GM10266 (cell line): ENCODE results near the gene LYPD3.

Experiments used
- DNase-seq: peaks from one replicate; pipeline ENCODE4 v3.0.0; 2012; ENCODE audit errors: extremely low spot score
- TF ChIP-seq, protein P1 (sequence below): IDR thresholded peaks from 2 replicates; pipeline ENCODE4 v1.5.1; 2012; ENCODE audit warnings: mild to moderate bottlenecking, low read depth; ENCODE audit not compliant: control insufficient read depth, insufficient read depth; ENCODE audit errors: missing control alignments

LYPD3 gene

DNA sequence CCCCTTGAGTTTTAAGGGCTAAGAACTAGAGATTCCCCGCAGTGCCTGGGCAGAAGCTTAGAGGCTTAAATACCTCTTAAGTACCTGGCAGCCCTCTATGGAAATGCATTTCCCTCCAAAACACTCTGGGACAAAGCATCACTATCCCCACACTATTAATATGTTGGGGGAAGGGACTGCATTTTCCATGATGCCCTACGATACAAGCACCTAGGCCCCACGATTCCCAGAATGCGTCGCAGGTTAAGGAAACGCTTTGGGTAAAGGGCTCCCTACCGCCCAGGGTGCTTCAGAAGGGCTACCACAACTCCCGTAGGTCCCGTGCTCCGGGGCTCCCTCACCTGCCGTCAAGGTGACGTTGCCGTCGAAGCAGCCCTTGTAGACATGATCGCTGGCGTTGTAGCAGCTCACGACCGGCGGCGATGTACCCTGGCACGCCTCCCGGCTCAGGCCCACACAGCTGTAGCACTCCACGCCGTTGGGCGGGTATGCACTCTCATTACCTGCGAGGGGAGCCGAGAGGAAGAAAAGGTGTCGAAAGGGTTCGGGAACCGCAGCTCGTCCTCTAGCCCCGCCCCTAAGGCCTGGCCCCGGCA lies 2.5 kb downstream of the LYPD3 start:
- TF ChIP-seq, protein P1, sequence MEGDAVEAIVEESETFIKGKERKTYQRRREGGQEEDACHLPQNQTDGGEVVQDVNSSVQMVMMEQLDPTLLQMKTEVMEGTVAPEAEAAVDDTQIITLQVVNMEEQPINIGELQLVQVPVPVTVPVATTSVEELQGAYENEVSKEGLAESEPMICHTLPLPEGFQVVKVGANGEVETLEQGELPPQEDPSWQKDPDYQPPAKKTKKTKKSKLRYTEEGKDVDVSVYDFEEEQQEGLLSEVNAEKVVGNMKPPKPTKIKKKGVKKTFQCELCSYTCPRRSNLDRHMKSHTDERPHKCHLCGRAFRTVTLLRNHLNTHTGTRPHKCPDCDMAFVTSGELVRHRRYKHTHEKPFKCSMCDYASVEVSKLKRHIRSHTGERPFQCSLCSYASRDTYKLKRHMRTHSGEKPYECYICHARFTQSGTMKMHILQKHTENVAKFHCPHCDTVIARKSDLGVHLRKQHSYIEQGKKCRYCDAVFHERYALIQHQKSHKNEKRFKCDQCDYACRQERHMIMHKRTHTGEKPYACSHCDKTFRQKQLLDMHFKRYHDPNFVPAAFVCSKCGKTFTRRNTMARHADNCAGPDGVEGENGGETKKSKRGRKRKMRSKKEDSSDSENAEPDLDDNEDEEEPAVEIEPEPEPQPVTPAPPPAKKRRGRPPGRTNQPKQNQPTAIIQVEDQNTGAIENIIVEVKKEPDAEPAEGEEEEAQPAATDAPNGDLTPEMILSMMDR, result no peak
- DNase-seq, result no peak

DNA sequence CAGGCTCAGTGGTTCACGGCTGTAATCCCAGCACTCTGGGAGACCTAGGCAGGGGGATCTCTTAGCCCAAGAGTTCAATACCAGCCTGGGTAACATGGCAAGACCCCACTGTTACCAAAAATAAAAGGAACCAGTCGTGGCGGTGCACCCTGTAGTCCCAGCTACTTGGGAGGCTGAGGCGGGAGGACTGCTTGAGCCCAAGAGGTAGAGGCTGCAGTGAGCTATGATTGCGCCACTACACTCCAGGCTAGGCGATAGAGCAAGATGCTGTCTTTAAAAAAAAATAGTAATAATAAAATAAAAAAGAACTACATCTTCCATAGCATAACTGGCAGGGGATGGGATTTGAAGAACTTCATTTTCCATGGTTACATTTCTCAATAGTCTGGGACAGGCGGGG lies 3.0 kb downstream of the LYPD3 start:
- DNase-seq, result no peak
- TF ChIP-seq, protein P1, result no peak

DNA sequence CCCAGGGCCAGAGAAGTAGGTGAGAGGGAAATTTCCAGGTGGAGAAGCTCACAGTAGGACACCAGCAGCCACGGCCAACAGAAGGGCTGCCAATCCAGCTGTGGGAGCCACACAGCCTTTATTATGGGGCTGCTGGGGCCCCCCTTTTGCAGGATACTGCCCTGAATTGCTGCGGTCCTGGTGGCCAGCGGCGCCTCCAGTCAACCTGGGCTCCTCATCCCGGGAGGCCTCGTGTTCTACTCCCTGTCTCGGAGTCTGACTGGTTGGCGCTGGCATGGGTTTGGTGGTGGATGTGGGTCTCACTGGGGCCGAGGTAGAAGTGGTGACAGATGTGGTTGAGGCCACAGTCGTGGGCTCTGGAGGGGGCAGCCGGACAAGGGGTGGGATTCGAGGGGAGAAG lies 4.1 kb downstream of the LYPD3 start:
- TF ChIP-seq, protein P1, result no peak
- no peak for DNase-seq

DNA sequence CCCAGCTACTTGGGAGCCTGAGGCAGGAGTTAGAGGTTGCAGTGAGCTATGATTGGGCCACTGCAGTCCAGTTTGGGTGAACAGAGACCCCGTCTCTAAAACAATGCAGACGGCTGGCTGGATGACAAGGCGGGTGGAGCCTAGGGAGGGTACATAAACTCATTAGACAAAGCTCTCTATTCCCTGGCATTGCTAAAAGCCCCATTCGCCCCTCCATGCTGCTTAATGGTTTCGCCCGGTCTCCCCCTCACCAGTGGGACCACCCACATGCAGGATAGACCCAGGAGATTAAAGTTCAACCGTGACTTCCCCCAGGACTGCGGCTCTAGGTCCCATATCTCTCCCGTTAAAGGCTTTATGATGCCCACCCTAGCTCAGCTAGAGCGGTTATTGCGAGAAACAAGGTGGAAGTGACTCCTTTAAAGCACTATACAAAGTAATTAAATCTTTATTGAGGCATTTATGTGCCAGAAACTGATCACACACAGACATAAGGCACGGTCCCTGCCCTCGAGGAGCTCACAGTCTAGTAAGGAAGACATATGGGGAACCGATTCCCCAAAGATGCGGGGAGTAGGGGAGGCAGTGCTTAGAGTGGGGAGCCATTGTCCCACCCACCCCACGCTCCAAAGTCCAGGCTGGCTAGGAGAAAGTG lies 4.9 kb downstream of the LYPD3 start:
- TF ChIP-seq, protein P1, result no peak
- no peak for DNase-seq

DNA sequence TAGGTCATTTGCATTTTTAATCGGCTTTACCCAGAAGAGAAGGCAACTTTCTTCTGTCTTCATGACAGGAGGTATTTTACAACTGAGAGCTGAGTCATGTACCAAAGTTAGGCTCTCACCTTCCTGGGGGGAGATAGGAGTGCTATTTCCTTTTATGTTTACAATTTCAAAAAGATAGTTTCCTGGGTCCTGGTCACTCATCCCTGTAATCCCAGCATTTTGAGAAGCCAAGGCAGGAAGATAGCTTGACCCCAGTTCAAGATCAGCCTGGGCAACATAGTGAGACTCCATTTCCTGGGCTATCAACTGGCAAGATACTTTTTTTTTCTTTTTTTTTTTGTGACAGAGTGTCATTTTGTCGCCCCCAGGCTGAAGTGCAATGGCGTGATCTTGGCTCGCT lies 7.6 kb downstream of the LYPD3 start:
- TF ChIP-seq, protein P1, result no peak
- no peak for DNase-seq

DNA sequence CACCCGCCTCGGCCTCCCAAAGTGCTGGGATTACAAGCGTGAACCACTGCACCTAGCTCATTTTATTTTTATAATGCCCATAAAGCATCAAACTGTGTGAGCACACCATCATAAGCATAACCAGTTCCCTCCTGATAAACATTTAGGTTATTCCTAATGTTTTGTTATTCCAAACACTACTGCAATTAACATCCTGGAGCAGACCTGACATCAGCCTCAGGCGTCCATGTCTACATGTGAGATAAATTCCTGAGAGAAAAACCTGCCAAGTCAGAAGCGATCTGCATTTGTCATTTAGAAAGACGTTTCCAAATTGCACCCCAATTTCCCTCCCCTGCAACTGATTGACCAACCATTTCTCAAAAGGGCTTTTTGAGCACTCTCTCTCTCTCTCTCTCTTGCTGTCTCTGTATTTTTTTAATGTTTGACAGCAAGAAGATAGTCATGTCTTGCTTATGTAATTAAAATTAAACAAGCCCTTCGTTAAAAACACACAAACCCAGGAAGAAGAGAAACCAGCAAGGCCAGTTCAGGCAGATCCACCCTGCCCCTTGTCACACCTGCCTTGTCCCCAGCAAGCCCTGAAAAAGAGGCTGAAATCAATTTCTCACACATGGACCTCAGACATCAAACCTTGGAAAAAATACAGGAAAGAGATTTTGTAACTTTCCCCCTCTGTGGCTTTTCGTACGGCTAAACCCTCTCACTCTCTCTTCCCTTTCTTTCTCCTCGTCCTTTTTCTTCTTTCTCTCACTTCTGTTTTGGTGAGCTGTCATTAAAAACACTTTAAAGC lies 9.9 kb downstream of the LYPD3 start:
- no peak for DNase-seq
- TF ChIP-seq, protein P1, result no peak

DNA sequence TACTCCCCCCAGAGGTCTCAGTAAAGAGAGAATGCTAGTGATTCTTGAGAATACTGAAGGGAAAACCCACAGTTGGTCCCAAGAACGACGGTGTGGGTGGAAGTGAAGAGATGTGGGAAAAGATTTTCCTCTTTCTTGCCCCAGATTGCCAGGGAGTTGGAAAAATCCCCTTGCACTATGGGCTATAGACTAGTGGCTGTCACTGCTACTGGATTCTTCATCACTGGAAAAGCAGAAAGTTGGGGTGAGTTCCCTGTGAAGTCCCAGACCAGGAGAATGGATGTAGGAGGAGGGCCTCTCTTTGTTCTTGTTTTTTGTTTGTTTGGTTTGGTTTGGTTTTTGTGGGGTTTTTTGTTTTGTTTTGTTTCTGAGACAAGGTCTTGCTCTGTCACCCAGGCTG lies 11.4 kb downstream of the LYPD3 start:
- TF ChIP-seq, protein P1, result no peak
- DNase-seq, result no peak
